Muscle of arm (tissue), 12 donors: ENCODE results near the gene ALKBH1. TPM values are rescaled to one million over a fixed set of nuclear protein-coding genes. Genes with fewer than 3 reads are reported as not detected.
A peak's percentile ranks its signal among the peaks of the same experiment; 100 is the strongest.
"Not testable (repeated sequence)": the region's sequence is repeated elsewhere in the genome, so short reads cannot be mapped to it uniquely, and the experiment has no call there.

ENCODE experiments used
- DNase-seq: peaks from one replicate; pipeline ENCODE4 v3.0.0-alpha.2; 2013
- polyA plus RNA-seq, 12 donors: library from polyadenylated mRNA; unstranded; fragments of 120-200 nt; gene quantifications; one replicate each; pipeline ENCODE4 v1.2.1, GENCODE V29; 2013; ENCODE audit not compliant: insufficient read length in 12 of 12

Gene ALKBH1
- polyA plus RNA-seq, 12 donors, result 9.9 to 12.8 (median 11.3) TPM; not detected in 1

DNA sequence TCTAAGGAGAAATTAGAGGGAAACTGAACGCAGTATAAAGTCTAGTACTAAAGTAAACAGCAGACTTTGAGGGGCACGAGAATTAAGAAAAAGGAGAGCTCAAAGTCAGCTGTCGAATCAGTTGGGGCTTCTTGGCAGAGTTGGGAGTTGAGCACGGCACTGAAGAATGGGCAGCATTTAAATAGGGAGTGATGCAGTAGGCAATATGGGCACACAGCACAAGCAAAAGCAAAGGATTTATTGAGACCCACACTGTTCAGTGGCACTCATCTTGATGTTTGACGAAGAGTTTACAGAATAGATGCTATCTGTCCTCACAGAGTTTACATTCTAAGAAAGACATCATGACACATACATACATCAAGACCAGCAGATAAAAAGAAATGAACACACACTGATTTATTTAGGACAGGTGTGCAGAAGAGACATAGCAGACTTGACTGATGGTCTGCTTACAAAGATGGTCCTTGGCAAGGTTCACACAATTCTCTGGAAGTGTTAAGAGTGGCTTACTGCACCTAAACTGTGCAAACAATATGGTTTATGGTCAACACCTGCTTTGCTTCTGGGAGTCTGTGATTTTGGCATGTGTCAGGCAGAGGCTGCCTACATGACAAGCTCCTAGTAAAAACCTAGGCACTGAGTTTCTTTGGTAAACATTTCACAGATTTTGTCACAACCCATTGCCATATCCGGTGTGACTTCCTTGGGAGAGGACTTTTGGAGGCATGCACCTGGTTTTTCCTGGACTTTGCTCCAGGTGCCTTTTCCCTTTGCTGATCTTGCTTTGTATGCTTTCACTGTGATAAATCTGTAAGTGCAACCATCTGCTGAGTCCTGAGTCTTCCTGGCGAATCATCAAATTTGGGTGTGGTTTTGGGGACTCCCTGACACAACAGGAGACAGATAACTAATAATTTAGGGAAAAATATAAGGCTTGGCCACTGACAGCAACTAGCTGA is 26.3 kb downstream of the ALKBH1 start:
- no peak for DNase-seq

DNA sequence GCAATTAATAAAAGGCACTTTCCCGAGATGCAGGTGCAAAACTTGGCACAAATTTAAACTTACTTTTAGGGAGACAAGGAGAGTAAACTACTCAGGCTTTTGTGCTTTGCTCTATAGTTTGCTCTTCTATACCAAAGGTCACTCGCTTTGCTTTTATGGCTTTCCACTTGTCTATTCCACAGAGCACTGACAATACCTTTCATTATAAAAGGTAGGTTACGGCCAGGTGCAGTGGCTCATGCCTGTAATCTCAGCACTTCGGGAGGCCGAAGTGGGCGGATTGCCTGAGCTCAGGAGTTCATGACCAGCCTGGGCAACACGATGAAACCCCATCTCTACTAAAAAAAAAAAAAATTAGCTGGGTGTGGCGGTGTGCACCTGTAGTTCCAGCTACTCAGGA is 32.9 kb downstream of the ALKBH1 start:
- DNase-seq, result no peak

GRCh38 chr14:77673193-77673592 is 34.6 kb downstream of the ALKBH1 start:
- DNase-seq, result no peak

- DNase-seq, result no peak
Observed at GRCh38 chr14:77667331-77667730, 40.5 kb downstream of the ALKBH1 start.

GRCh38 chr14:77663293-77663692 is 44.5 kb downstream of the ALKBH1 start:
- DNase-seq, result no peak

- DNase-seq, result not testable (repeated sequence)
Observed at GRCh38 chr14:77661562-77661961, 46.3 kb downstream of the ALKBH1 start.

- DNase-seq, result no peak
Observed at GRCh38 chr14:77660754-77661153, 47.1 kb downstream of the ALKBH1 start.

- DNase-seq, result no peak
Observed at GRCh38 chr14:77659831-77660230, 48.0 kb downstream of the ALKBH1 start.

DNA sequence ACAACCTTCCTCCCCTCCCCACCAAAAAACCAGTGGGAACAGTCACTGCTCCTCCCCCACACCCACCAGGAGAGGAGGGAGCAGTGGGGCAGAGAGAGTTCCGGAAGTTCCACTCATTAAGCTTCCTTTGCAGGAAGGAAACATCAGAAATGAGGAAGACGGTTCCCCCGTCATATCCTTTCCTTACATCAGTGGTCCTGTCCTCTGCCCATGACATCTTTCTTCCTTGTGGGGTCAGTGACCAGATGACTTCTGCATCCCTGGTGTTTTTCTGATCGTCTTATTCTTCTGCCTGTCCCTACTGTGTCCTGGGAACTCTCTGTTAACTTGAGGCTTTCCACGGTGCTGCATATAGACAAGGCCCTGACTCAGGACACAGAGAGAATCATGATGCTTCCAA is 50.5 kb downstream of the ALKBH1 start:
- no peak for DNase-seq

GRCh38 chr14:77654001-77654441 is 53.8 kb downstream of the ALKBH1 start:
- no peak for DNase-seq

- no peak for DNase-seq
Observed at GRCh38 chr14:77649326-77649725, 58.5 kb downstream of the ALKBH1 start.

DNA sequence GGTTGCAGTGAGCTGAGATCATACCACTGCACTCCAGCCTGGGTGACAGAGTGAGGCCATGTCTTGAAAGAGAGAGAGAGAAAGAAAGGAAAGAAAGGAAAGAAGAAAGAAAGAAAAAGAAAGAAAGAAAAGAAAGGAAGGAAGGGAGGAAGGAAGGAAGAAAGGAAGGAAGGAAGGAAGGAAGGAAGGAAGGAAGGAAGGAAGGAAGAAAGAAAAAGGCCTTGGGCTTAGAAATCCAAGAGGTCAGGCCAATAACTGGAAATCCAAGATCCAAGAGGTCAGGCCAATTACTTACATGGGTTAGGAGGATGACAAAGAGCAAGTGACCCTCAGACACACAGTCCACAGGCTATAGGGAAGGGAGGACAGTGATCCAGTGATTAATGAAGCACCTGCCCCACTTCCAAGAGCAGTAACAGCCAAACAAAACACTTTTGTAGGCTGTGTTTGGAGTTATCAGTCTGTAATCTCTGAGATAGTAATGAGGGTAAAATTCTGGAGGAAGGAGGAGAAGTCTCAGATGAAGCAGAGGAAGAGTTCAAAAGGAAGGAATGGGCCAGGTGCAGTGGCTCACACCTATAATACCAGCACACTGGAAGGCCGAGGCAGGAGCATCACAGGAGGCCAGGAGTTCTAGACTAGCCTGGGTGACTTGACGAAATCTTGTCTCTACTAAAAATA is 59.2 kb downstream of the ALKBH1 start:
- DNase-seq, result no peak

- DNase-seq, result no peak
Observed at GRCh38 chr14:77647853-77648252, 60.0 kb downstream of the ALKBH1 start.

- no peak for DNase-seq
Observed at GRCh38 chr14:77646907-77647306, 60.9 kb downstream of the ALKBH1 start.

DNA sequence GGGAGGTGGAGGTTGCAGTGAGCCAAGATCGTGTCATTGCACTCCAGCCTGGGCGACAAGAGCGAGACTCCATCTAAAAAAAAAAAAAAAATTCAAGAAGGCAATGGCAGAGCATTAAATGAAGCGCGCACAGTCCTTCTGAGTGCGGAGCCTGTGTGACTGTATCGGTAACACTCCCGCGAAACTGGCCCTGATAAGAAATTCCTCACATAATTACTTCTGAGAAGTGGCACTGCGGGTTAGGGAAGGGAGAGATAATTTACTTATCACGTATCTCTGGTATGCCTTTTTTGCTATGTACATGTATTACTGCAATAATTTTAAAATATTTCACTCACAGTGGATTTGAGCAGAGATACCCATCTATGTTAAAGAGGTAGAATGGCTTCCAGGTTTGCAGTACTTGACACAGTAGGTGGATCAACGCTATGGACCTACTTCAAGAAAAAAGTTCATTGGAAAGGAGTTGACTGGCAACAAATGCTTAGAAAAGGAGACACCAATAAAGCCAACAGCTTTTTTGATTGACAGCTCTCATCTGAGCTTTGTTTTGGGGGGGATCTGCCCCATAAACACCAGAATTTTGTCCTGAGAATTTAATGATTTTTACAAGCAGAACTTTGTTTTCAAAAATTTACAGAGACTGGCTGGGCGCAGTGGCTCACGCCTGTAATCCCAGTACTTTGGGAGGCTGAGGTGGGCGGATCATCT is 62.1 kb downstream of the ALKBH1 start:
- no peak for DNase-seq

GRCh38 chr14:77642407-77642806 is 65.4 kb downstream of the ALKBH1 start:
- no peak for DNase-seq

- DNase-seq, result peak; percentile 66
Observed at GRCh38 chr14:77641534-77642341, 66.1 kb downstream of the ALKBH1 start.

GRCh38 chr14:77640756-77641533 is 66.9 kb downstream of the ALKBH1 start:
- no peak for DNase-seq

GRCh38 chr14:77638771-77639171 is 69.1 kb downstream of the ALKBH1 start:
- DNase-seq, result no peak

- not testable (repeated sequence) for DNase-seq
Observed at GRCh38 chr14:77635869-77636268, 72.0 kb downstream of the ALKBH1 start.

DNA sequence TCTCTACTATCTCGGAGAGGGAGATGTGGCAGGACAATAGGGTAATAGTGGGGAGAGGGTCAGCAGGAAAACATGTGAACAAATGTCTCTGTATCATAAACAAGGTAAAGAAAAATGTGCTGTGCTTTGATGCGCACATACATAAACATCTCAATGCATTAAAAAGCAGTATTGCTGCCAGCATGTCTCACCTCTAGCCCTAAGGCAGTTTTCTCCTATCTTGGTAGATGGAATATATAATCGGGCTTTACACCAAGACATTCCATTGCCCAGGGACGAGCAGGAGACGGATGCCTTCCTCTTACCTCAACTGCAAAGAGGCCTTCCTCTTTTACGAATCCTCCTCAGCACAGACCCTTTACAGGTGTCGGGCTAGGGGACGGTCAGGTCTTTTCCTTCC is 72.4 kb downstream of the ALKBH1 start:
- DNase-seq, result not testable (repeated sequence)
